ENCODE results near the gene SETBP1. TPM values are rescaled to one million over a fixed set of nuclear protein-coding genes. Genes with fewer than 3 reads are reported as not detected.
"Not testable (repeated sequence)": the region's sequence is repeated elsewhere in the genome, so short reads cannot be mapped to it uniquely, and the experiment has no call there.

Gene SETBP1
- total RNA-seq, 1 donor from 2014 or later, result 22.6 TPM

DNA sequence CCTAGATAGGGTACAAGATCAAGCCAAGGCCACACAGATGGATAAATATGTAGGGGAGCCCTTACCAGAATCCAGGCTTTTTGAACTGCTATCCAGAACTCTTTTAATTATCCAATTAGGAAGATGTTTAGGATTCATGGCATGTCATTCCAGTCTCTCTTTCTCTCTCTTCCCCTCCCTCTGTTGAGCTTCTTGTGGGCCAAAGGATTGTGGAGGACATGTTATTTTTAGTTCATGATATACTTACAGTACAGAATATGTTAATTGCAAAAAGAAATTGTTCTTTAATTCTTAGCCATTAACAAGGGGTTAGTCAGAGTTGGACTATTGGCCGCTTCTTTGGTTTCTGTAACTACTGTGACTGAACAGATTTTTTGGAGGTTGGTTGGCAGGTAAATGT, 113.0 kb downstream of the SETBP1 start:
- peaks cover 3% of the 10 kb centered on the region for H3K36me3 Mint-ChIP-seq (ENCODE audit: low read depth)
- peaks cover 9% of the 10 kb centered on the region for H3K27me3 Mint-ChIP-seq

GRCh38 chr18:44795241-44795640, 114.6 kb downstream of the SETBP1 start:
- intact Hi-C loops (cut with micrococcal nuclease), result loop anchor here (5.0 kb wide), 1 partner anchor 42 kb away; no protein-coding TSS in a partner anchor
- DNase-seq, result no peak
- H3K4me1 Mint-ChIP-seq, result peaks cover 35% of the 10 kb centered on the region

More for the DNA sequence above, 113.0 kb downstream of the SETBP1 start:
- Mint-ChIP-seq H3K27ac (no peak overlapping the region), H3K9me3 (no peaks in the 10 kb centered on the region), H3K4me1 (peaks cover 20% of the 10 kb centered on the region), H3K4me3 (no peak overlapping the region)
- DNase-seq, result no peak
- intact Hi-C loops (cut with micrococcal nuclease), result no loop called here

GRCh38 chr18:44796429-44797428, 116.0 kb downstream of the SETBP1 start:
- DNase-seq, result no peak
- H3K4me1 Mint-ChIP-seq, result peaks cover 40% of the 10 kb centered on the region
- no peaks in the 10 kb centered on the region for H3K27me3 Mint-ChIP-seq
- H3K9me3 Mint-ChIP-seq, result peaks cover 9% of the 10 kb centered on the region
- H3K36me3 Mint-ChIP-seq (ENCODE audit: low read depth), result peaks cover 12% of the 10 kb centered on the region
- peak overlapping the region; percentile 18 for H3K27ac Mint-ChIP-seq
- intact Hi-C loops (cut with micrococcal nuclease), result loop anchor here (1.0 to 5.0 kb wide), 2 partner anchors 41 to 97 kb away; no protein-coding TSS in a partner anchor
- H3K4me3 Mint-ChIP-seq, result no peak overlapping the region

More at GRCh38 chr18:44795241-44795640, 114.6 kb downstream of the SETBP1 start:
- Mint-ChIP-seq H3K27me3 (peaks cover 2% of the 10 kb centered on the region), H3K9me3 (peaks cover under 1% of the 10 kb centered on the region), H3K4me3 (no peak overlapping the region), H3K36me3 (ENCODE audit: low read depth) (peaks cover 4% of the 10 kb centered on the region), H3K27ac (no peak overlapping the region)

DNA sequence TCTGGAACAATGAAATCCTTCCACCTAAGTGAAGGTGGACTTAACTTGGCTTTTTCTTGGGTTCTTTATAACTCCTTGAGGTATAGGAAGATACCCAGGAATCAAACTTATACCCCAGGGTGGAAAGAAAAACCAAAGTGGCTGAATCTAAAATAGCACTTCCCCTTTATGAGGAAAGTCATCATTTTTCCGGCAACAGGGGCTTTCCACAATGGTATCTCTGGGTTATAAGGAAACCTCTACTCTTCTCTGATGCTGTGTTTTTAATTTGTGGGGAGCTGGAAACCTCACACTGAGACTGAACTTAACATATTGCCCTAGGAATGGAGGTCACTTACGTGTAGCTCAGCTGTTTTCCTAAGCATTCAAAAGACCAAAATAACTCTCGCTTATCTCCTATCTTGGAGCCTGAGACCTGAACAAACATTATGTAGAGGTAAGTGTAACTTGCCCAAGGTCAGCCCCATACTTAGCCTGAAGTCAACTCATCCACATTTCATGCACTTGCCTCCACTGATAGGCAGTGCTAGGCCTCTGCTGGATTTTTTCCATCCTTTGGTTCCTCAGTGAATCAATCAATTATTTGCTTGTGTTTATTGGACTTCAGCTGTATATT, 117.9 kb downstream of the SETBP1 start:
- H3K27ac Mint-ChIP-seq, result peak overlapping the region; percentile 78
- H3K27me3 Mint-ChIP-seq, result no peaks in the 10 kb centered on the region
- DNase-seq, result no peak
- H3K4me1 Mint-ChIP-seq, result peaks cover 53% of the 10 kb centered on the region
- peaks cover 16% of the 10 kb centered on the region for H3K36me3 Mint-ChIP-seq (ENCODE audit: low read depth)
- intact Hi-C loops (cut with micrococcal nuclease), result loop anchor here (1.0 to 5.0 kb wide), 5 partner anchors 39 to 119 kb away; no protein-coding TSS in a partner anchor
- peak overlapping the region; percentile 25 for H3K4me3 Mint-ChIP-seq
- H3K9me3 Mint-ChIP-seq, result peaks cover 17% of the 10 kb centered on the region

DNA sequence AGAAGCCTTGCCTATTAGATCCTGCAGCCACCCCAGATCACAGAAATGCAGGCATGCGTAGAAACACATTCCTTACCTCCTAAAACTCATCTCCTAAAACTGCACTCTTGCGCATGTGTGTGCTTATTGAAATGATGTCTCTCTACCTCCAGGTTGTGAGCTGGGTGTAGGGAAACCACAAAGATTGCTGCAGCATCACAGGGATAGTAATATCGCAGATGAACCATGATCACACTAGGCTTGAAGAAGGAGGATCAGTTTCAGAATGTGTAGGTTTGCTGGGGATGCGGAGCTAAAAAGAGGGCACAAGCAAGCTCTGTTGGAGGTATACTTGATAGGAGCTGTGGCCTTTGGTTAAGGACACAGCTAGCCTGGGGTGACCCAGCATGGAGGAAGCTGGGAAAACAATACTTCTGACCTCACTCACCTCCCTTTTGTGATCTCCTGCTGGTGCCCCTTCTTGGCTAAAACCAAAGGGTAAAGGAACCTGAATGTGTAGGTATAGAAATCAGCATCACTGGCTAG, 118.8 kb downstream of the SETBP1 start:
- H3K27me3 Mint-ChIP-seq, result no peaks in the 10 kb centered on the region
- peak; percentile 57 for DNase-seq
- intact Hi-C loops (cut with micrococcal nuclease), result loop anchor here (1.0 to 5.0 kb wide), 3 partner anchors 38 to 74 kb away; no protein-coding TSS in a partner anchor
- H3K36me3 Mint-ChIP-seq (ENCODE audit: low read depth), result peaks cover 16% of the 10 kb centered on the region
- H3K27ac Mint-ChIP-seq, result peak overlapping the region; percentile 78
- peaks cover 17% of the 10 kb centered on the region for H3K9me3 Mint-ChIP-seq
- peaks cover 59% of the 10 kb centered on the region for H3K4me1 Mint-ChIP-seq
- no peak overlapping the region for H3K4me3 Mint-ChIP-seq

GRCh38 chr18:44799907-44800421, 119.3 kb downstream of the SETBP1 start:
- intact Hi-C loops (cut with micrococcal nuclease), result loop anchor here (1.0 to 5.0 kb wide), 3 partner anchors 37 to 75 kb away; no protein-coding TSS in a partner anchor
- Mint-ChIP-seq H3K27me3 (no peaks in the 10 kb centered on the region), H3K36me3 (ENCODE audit: low read depth) (peaks cover 16% of the 10 kb centered on the region), H3K9me3 (peaks cover 17% of the 10 kb centered on the region), H3K27ac (peak overlapping the region; percentile 18), H3K4me1 (peaks cover 59% of the 10 kb centered on the region), H3K4me3 (peak overlapping the region; percentile 58)
- DNase-seq, result peak; percentile 56

- H3K4me1 Mint-ChIP-seq, result peaks cover 58% of the 10 kb centered on the region
- peak overlapping the region; percentile 58 for H3K4me3 Mint-ChIP-seq
- intact Hi-C loops (cut with micrococcal nuclease); H3K27ac Mint-ChIP-seq; H3K27me3 Mint-ChIP-seq; DNase-seq: not testable (repeated sequence)
- H3K36me3 Mint-ChIP-seq (ENCODE audit: low read depth), result peaks cover 16% of the 10 kb centered on the region
- H3K9me3 Mint-ChIP-seq, result peaks cover 17% of the 10 kb centered on the region
These were observed 120.1 kb downstream of the SETBP1 start for GRCh38 chr18:44800766-44801165.

- H3K27me3 Mint-ChIP-seq, result no peaks in the 10 kb centered on the region
- H3K4me1 Mint-ChIP-seq, result peaks cover 61% of the 10 kb centered on the region
- intact Hi-C loops (cut with micrococcal nuclease), result no loop called here
These were observed 121.1 kb downstream of the SETBP1 start for GRCh38 chr18:44801781-44802180.

GRCh38 chr18:44802508-44802907, 121.8 kb downstream of the SETBP1 start:
- no peak for DNase-seq
- H3K4me3 Mint-ChIP-seq, result no peak overlapping the region
- H3K9me3 Mint-ChIP-seq, result peaks cover 17% of the 10 kb centered on the region
- intact Hi-C loops (cut with micrococcal nuclease), result no loop called here
- no peaks in the 10 kb centered on the region for H3K27me3 Mint-ChIP-seq
- H3K4me1 Mint-ChIP-seq, result peaks cover 61% of the 10 kb centered on the region
- H3K27ac Mint-ChIP-seq, result no peak overlapping the region
- peaks cover 18% of the 10 kb centered on the region for H3K36me3 Mint-ChIP-seq (ENCODE audit: low read depth)

More at GRCh38 chr18:44801781-44802180, 121.1 kb downstream of the SETBP1 start:
- peaks cover 16% of the 10 kb centered on the region for H3K36me3 Mint-ChIP-seq (ENCODE audit: low read depth)
- peaks cover 17% of the 10 kb centered on the region for H3K9me3 Mint-ChIP-seq
- peak overlapping the region; percentile 61 for H3K27ac Mint-ChIP-seq
- H3K4me3 Mint-ChIP-seq, result no peak overlapping the region
- DNase-seq, result no peak

DNA sequence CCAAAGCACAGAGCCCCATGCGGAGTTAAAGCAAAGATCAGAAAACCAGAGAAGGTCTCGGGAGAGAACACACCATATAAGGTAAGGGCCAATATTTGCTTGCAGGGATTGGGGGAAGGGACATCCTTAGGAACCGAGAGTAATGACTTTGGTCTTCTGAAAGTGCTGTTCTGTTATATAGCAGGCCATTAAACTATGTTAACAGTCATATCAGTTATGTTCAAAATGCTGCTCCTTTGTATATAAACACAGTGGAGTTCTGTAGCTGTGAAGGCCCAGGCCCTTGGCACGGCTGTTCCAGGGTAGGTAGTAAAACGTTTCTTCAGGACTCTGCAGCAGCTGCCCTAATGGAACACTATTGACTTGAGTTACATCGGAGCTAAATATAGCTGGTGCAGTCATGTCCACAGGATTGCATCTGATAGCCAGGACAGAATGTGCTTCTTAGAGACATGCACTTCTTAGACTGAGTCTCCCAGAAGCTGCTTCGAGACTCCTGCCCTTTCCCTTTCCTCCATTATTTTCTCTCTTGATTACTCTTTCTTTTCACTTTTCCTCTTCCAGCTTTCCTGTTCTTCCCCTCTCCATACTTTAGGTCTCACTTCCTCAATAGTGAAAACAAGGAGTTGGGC, 122.4 kb downstream of the SETBP1 start:
- Mint-ChIP-seq H3K4me1 (peaks cover 60% of the 10 kb centered on the region), H3K27me3 (no peaks in the 10 kb centered on the region), H3K27ac (no peak overlapping the region), H3K36me3 (ENCODE audit: low read depth) (peaks cover 18% of the 10 kb centered on the region), H3K9me3 (peaks cover 17% of the 10 kb centered on the region), H3K4me3 (no peak overlapping the region)
- DNase-seq, result no peak
- intact Hi-C loops (cut with micrococcal nuclease), result no loop called here

DNA sequence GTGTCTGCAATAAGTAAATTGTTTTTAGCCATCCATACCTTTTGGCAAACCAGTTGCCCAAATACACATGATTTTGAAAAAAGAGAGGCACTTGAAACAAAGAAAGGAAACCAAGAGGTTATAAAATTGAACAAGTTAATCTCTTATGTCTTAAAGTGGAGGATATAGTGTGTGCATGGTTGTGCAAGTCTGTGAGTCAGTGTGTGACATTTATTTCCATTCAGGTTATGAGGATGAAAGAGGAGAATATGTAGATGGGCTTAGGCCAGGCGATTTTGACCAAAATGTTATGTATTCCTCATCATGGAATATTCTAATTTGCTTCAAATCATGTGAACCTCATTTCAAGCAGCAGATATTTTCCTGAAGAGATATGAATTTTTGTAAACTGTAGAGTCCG, 123.3 kb downstream of the SETBP1 start:
- intact Hi-C loops (cut with micrococcal nuclease), result loop anchor here (1.0 kb wide), 1 partner anchor 83 kb away; no protein-coding TSS in a partner anchor
- Mint-ChIP-seq H3K27me3 (peaks cover 2% of the 10 kb centered on the region), H3K4me3 (no peak overlapping the region), H3K4me1 (peaks cover 52% of the 10 kb centered on the region), H3K27ac (peak overlapping the region; percentile 78), H3K9me3 (peaks cover 17% of the 10 kb centered on the region), H3K36me3 (ENCODE audit: low read depth) (peaks cover 20% of the 10 kb centered on the region)
- no peak for DNase-seq

GRCh38 chr18:44805176-44805575, 124.5 kb downstream of the SETBP1 start:
- H3K4me3 Mint-ChIP-seq, result no peak overlapping the region
- H3K27me3 Mint-ChIP-seq, result peaks cover 9% of the 10 kb centered on the region
- H3K27ac Mint-ChIP-seq, result peak overlapping the region; percentile 25
- peaks cover 41% of the 10 kb centered on the region for H3K4me1 Mint-ChIP-seq
- H3K36me3 Mint-ChIP-seq (ENCODE audit: low read depth), result peaks cover 21% of the 10 kb centered on the region
- DNase-seq, result no peak
- intact Hi-C loops (cut with micrococcal nuclease), result no loop called here
- peaks cover 17% of the 10 kb centered on the region for H3K9me3 Mint-ChIP-seq

- DNase-seq, result no peak
- Mint-ChIP-seq H3K27ac (peak overlapping the region; percentile 25), H3K9me3 (peaks cover 13% of the 10 kb centered on the region), H3K36me3 (ENCODE audit: low read depth) (peaks cover 18% of the 10 kb centered on the region), H3K4me3 (no peak overlapping the region), H3K27me3 (peaks cover 13% of the 10 kb centered on the region), H3K4me1 (peaks cover 37% of the 10 kb centered on the region)
- intact Hi-C loops (cut with micrococcal nuclease), result no loop called here
These were observed 125.0 kb downstream of the SETBP1 start for GRCh38 chr18:44805643-44806042.
